HFF-Myc (cell line): Measurements from ENCODE around the gene OPALIN.

Experiments
- DNase-seq: peaks from one replicate; pipeline ENCODE4 v3.0.0-alpha.2; 2011; ENCODE audit warnings: low read depth; ENCODE audit errors: extremely low read depth
- H3K4me3 ChIP-seq: replicated peaks from 2 replicates; pipeline ENCODE4 v1.5.1; 2011; ENCODE audit warnings: low read depth, mild to moderate bottlenecking, control low read depth, low read length
- CTCF ChIP-seq: IDR thresholded peaks from 2 replicates; pipeline ENCODE4 v1.5.1; 2012; ENCODE audit warnings: mild to moderate bottlenecking, low read depth, low read length, control low read depth; ENCODE audit errors: missing control alignments

Gene OPALIN

GRCh38 chr10:96358851-96359540 lies at the start of gene OPALIN:
OPALIN (minus strand) TSS chr10:96359002; CDS start chr10:96358896, 106 bp downstream.
- no peak for TF ChIP-seq CTCF
- no peak for DNase-seq
- H3K4me3 ChIP-seq: no peak within 1 kb of the TSS

- H3K4me3 ChIP-seq: no peak overlapping the region
- no peak for DNase-seq
- no peak for TF ChIP-seq CTCF
Observed at GRCh38 chr10:96408201-96408600, 49.4 kb upstream of the OPALIN start.

- TF ChIP-seq CTCF: no peak
Observed at GRCh38 chr10:96407560-96408069, 48.8 kb upstream of the OPALIN start.

GRCh38 chr10:96406091-96406490 lies 47.3 kb upstream of the OPALIN start:
- no peak overlapping the region for H3K4me3 ChIP-seq
- no peak for TF ChIP-seq CTCF
- no peak for DNase-seq

More at GRCh38 chr10:96407560-96408069, 48.8 kb upstream of the OPALIN start:
- no peak overlapping the region for H3K4me3 ChIP-seq
- no peak for DNase-seq

- H3K4me3 ChIP-seq: no peak overlapping the region
- no peak for DNase-seq
- no peak for TF ChIP-seq CTCF
Observed at GRCh38 chr10:96402417-96403305, 43.9 kb upstream of the OPALIN start.

GRCh38 chr10:96401036-96401435 lies 42.2 kb upstream of the OPALIN start:
- no peak for DNase-seq
- TF ChIP-seq CTCF: no peak
- H3K4me3 ChIP-seq: no peak overlapping the region
